GM12873 (cell line): Measurements from ENCODE around the gene SLC25A31.

Source experiments
- TF ChIP-seq, protein P1 (sequence below): IDR thresholded peaks from 2 replicates; pipeline ENCODE4 v1.5.1; 2012; ENCODE audit warnings: low read depth, mild to moderate bottlenecking, moderate library complexity, low read length, control low read depth; ENCODE audit not compliant: insufficient read depth; ENCODE audit errors: missing control alignments

The SLC25A31 gene

DNA sequence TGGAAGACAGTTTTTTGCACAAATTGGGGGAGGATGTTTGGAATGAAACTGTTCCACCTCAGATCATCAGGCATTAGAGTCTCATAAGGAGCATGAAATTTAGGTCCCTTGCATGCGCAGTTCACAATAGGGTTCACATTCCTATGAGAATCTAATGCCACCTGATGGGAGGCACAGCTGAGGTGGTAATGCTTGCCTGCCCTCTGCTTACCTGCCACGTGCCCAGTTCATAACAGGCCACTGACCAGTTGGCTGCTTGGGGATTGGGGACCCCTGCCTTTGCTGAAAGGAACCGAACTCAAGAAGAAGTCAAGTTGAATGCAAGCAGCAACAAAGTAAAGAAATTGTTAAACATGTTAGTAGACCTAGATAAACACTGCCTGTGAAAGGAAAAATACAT lies 47.3 kb downstream of the SLC25A31 start:
- TF ChIP-seq, protein P1, sequence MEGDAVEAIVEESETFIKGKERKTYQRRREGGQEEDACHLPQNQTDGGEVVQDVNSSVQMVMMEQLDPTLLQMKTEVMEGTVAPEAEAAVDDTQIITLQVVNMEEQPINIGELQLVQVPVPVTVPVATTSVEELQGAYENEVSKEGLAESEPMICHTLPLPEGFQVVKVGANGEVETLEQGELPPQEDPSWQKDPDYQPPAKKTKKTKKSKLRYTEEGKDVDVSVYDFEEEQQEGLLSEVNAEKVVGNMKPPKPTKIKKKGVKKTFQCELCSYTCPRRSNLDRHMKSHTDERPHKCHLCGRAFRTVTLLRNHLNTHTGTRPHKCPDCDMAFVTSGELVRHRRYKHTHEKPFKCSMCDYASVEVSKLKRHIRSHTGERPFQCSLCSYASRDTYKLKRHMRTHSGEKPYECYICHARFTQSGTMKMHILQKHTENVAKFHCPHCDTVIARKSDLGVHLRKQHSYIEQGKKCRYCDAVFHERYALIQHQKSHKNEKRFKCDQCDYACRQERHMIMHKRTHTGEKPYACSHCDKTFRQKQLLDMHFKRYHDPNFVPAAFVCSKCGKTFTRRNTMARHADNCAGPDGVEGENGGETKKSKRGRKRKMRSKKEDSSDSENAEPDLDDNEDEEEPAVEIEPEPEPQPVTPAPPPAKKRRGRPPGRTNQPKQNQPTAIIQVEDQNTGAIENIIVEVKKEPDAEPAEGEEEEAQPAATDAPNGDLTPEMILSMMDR: no peak

DNA sequence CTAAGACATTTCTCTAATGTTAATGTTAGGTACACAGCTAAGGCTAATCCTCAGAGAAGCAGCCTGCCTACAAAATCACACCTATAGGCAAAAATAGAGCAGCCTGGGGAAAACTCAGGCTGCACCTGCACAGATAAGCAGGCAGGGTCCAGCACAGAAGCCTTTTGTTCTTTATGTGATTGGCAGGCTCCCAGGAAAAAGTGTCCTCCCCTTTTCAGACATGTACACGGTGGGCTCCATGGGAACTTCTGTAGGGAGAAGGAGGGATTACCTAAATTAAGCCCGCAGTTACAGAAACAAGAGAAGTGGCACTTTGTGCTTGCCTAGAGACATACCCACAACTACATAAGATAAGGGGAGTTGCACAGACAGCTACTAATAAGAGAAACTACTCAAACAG lies 47.9 kb downstream of the SLC25A31 start:
- TF ChIP-seq, protein P1: no peak

DNA sequence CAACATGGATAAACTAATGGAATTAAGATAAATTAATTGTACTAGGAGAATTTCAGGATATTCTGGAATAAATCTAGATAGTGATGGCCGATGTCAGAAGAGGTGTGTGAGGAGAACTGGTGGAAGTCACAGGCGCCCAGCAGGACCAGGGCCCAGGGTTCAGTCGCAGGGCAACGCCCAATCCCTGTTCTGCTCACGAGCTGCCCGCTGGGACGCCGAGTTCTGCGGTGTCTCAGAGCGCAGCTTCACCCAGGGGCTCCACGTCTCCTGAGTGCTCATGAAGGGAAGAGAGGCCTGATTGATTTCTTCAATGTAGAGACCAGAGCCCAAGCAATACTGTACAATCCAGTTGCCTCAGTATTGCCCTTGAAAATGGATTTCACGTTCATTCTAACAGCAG lies 50.4 kb downstream of the SLC25A31 start:
- TF ChIP-seq, protein P1: no peak

DNA sequence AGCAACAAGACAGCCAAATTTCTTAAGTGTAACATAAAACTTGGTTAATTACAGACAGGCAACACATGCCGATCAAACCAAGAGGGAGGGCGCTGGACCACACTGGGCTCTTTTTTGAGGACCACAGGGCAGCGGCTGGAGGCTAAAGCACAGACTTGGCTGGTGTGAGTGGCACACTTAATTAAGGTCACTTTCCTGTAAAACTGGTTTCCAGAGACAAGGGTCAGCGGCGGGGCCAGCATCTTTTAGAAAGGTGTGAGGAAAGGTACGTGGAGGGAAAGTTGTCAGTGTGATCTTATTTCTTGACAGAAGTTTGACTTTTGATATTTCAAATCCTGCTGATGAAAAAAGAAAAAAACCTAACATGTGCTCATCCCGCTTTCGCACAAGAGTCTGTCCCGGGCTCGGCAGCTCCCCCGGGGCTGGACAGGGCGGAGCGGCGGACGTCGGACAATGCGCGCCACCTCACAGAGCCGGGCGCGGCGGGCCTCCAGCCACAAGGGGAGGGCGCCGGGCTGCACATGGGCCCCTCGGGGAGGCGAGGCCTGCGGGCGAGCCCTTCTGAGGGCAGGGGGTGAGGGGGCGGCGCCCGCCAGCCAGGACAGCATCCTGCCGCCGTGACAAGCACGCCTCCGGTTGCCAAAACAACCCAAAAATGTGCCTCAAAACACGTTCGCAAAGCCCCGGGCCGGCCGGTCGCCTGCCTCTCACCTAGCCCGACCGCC lies 51.3 kb downstream of the SLC25A31 start:
- TF ChIP-seq, protein P1: no peak

DNA sequence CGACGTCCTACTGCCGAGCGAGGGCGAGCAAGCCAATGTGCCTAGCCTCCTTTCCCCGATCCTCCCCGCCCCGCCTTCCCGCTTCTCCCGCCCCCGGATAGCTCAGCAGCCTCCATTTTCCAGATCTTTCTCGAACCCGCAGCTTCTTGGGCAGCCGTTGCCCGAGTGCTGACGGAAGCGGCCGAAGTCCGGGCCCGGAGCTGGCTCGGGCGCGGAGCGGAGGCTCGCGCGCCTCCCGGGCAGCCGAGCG lies 51.8 kb downstream of the SLC25A31 start:
- TF ChIP-seq, protein P1: no peak

DNA sequence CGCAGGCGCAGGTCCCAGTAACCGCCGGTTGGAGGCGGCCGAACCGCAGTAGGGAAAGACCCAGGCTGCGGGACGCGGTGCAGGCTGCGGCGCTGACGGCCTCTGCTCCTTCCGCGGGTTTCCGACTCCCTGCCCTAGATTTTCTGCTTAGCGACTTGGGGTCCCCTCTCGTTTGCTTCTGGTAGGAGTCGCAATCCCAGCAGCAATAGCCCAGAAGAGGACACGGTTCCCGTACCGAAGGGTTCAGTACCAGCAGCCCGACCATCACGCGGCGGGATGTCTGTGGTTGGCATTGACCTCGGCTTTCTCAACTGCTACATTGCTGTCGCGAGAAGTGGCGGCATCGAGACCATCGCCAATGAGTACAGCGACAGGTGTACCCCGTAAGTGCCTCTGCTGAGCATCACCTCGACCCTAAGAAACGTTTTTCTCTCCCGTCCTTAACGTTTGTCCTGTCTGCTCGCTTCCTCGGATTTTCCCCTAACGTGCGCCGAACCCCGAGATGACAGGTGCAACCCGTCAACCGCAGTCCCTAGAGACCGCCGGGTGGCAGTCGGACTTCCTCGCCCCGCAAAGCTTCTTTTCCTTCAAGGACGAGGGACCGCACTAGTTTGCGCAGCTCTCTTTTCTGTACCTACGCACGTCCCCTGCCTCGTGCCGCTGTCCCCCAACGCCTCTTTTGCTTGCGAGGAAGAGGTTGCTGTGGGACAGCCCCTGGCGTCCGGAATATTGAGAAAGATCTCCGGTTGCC lies 52.2 kb downstream of the SLC25A31 start, which contains the start of gene HSPA4L:
TSS of gene HSPA4L (plus strand) at position 48 of the 751 bp plus-strand sequence. CDS start at position 277, 229 bp downstream.
- TF ChIP-seq, protein P1: no peak

DNA sequence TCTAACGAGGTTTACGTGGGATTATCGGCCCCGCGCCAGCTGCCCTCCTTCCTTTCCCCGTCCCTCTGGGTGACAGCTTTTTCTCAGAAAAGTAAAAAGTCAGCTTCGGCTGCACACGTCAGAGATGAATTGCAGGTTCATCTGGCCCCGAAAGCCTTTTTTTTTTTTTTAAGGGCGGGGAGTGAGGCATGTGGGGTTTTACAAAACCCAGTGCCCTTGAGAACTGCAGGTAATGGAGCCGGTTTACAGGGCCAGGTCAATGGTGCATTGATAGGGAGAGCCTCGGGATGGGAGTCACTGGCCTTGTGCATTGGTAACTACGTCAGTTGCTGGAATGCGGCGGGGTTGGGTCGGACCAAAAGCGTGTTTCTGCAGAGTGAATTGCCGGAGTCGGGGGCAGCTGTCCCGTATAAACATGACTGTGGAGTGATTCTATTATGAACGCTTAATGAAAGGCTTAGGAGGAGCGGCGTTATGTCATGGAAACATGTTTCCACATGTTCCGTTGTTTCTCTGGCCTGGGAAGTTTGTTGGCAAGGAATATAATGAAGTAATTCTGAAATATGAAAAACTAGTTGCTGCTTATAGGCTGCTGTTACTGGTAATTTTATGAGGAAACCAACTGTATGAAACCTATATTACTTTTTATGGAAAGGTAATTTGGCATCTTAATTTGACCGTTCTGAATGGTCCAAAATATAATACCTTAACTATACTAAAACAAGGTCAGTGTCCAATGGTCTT lies 53.0 kb downstream of the SLC25A31 start:
- TF ChIP-seq, protein P1: no peak
